Activated CD4-positive, alpha-beta memory T cell treated with anti-CD3 and anti-CD28 coated beads, Interleukin-2, amount 10 ng/mL, durations not matched to agents 7 days and 5 days (primary cell): ENCODE data around the gene TULP1. TPM values are rescaled to one million over a fixed set of nuclear protein-coding genes. Genes with fewer than 3 reads are reported as not detected.
A peak's percentile ranks its signal among the peaks of the same experiment; 100 is the strongest.

Experiments used
- CTCF ChIA-PET: fragments of 350-600 bp; sonication (Branson Sonifier 250); formaldehyde crosslinking; loops from one replicate; lab custom pipeline; 2021; ENCODE audit warnings: antibody characterized with exemption, inconsistent platforms; lab: Charles Lee
- POLR2A ChIA-PET: fragments of 350-600 bp; sonication (Branson Sonifier 250); formaldehyde crosslinking; loops from one replicate; lab custom pipeline; 2021; ENCODE audit warnings: antibody characterized with exemption; lab: Charles Lee
- DNase-seq: peaks from one replicate; pipeline ENCODE4 v3.0.0-alpha.2; 2020
- H3K27ac Mint-ChIP-seq: one replicate; pipeline ENCODE4 v1.8.0; 2021; ENCODE audit warnings: mild to moderate bottlenecking, mixed read lengths
- H3K27me3 Mint-ChIP-seq: one replicate; pipeline ENCODE4 v1.8.0; 2021; ENCODE audit warnings: mixed read lengths
- H3K36me3 Mint-ChIP-seq: one replicate; pipeline ENCODE4 v1.8.0; 2021; ENCODE audit warnings: low read depth, mixed read lengths
- H3K4me1 Mint-ChIP-seq: one replicate; pipeline ENCODE4 v1.8.0; 2021; ENCODE audit warnings: mixed read lengths
- H3K4me3 Mint-ChIP-seq: one replicate; pipeline ENCODE4 v1.8.0; 2021; ENCODE audit warnings: mild to moderate bottlenecking, mixed read lengths
- H3K9me3 Mint-ChIP-seq: one replicate; pipeline ENCODE4 v1.8.0; 2021; ENCODE audit warnings: mixed read lengths
- total RNA-seq, 2 experiments: library from RNA; stranded (reverse); gene quantifications; one replicate each; pipeline ENCODE4 v1.2.3, GENCODE V29; 2021

TULP1 gene
- total RNA-seq, 2 experiments from 2014 or later = not detected

- Mint-ChIP-seq H3K4me1 (peaks cover 3% of the 10 kb centered on the region), H3K27ac (no peak overlapping the region), H3K36me3 (no peaks in the 10 kb centered on the region), H3K4me3 (no peak overlapping the region), H3K9me3 (no peaks in the 10 kb centered on the region), H3K27me3 (peaks cover 31% of the 10 kb centered on the region)
- no peak for DNase-seq
- ChIA-PET CTCF (no interaction called here), POLR2A (no interaction called here)
Observed at GRCh38 chr6:35503534-35503933, 9.2 kb downstream of the TULP1 start.

GRCh38 chr6:35501784-35502183 lies 10.9 kb downstream of the TULP1 start:
- ChIA-PET POLR2A (no interaction called here), CTCF (interaction anchor here (0.8 kb wide), 1 partner anchor 21 kb away, joined by 3 read pairs; no protein-coding TSS in a partner anchor)
- Mint-ChIP-seq H3K27me3 (peaks cover 35% of the 10 kb centered on the region), H3K4me1 (peaks cover 6% of the 10 kb centered on the region), H3K36me3 (no peaks in the 10 kb centered on the region), H3K9me3 (no peaks in the 10 kb centered on the region), H3K27ac (no peak overlapping the region), H3K4me3 (no peak overlapping the region)
- DNase-seq = no peak

GRCh38 chr6:35500782-35501181 lies 11.9 kb downstream of the TULP1 start:
- Mint-ChIP-seq H3K27ac (no peak overlapping the region), H3K4me1 (peaks cover 6% of the 10 kb centered on the region), H3K9me3 (no peaks in the 10 kb centered on the region), H3K36me3 (no peaks in the 10 kb centered on the region), H3K4me3 (no peak overlapping the region), H3K27me3 (peaks cover 35% of the 10 kb centered on the region)
- CTCF ChIA-PET = interaction anchor here (0.7 kb wide), 1 partner anchor 22 kb away, joined by 4 read pairs; no protein-coding TSS in a partner anchor
- DNase-seq = no peak
- POLR2A ChIA-PET = interaction anchor here (0.5 kb wide), 1 partner anchor 61 kb away, joined by 3 read pairs; no protein-coding TSS in a partner anchor

- H3K36me3 Mint-ChIP-seq = no peaks in the 10 kb centered on the region
- no peak overlapping the region for H3K4me3 Mint-ChIP-seq
- no peak overlapping the region for H3K27ac Mint-ChIP-seq
- H3K4me1 Mint-ChIP-seq = peaks cover 10% of the 10 kb centered on the region
- no peak for DNase-seq
- H3K27me3 Mint-ChIP-seq = peaks cover 42% of the 10 kb centered on the region
- ChIA-PET CTCF (no interaction called here), POLR2A (interaction anchor here (1.0 kb wide), 1 partner anchor 204 kb away, joined by 3 read pairs; no protein-coding TSS in a partner anchor)
- no peaks in the 10 kb centered on the region for H3K9me3 Mint-ChIP-seq
Observed at GRCh38 chr6:35499372-35499771, 13.3 kb downstream of the TULP1 start.

GRCh38 chr6:35498422-35499067 lies 14.2 kb downstream of the TULP1 start:
- Mint-ChIP-seq H3K4me1 (peaks cover 13% of the 10 kb centered on the region), H3K27me3 (peaks cover 42% of the 10 kb centered on the region), H3K9me3 (no peaks in the 10 kb centered on the region), H3K4me3 (peak overlapping the region; percentile 67), H3K36me3 (no peaks in the 10 kb centered on the region), H3K27ac (no peak overlapping the region)
- CTCF ChIA-PET = interaction anchor here (0.6 kb wide), 1 partner anchor 32 kb away, joined by 3 read pairs; no protein-coding TSS in a partner anchor
- POLR2A ChIA-PET = interaction anchor here (0.9 to 1.0 kb wide), 3 partner anchors 14 to 203 kb away, joined by 3 read pairs; partner anchors contain the start of gene DEF6
- DNase-seq = no peak

GRCh38 chr6:35497571-35498421 lies 14.9 kb downstream of the TULP1 start:
- no peaks in the 10 kb centered on the region for H3K9me3 Mint-ChIP-seq
- H3K36me3 Mint-ChIP-seq = no peaks in the 10 kb centered on the region
- peak; percentile 49 for DNase-seq
- peaks cover 40% of the 10 kb centered on the region for H3K27me3 Mint-ChIP-seq
- H3K4me1 Mint-ChIP-seq = peaks cover 13% of the 10 kb centered on the region
- ChIA-PET CTCF (interaction anchor here (0.6 to 0.8 kb wide), 2 partner anchors 33 to 156 kb away, joined by 3 read pairs; no protein-coding TSS in a partner anchor), POLR2A (interaction anchor here (0.9 to 1.0 kb wide), 4 partner anchors 13 to 200 kb away, joined by 3 to 4 read pairs (median 3); partner anchors contain the start of gene DEF6)
- no peak overlapping the region for H3K27ac Mint-ChIP-seq
- H3K4me3 Mint-ChIP-seq = peak overlapping the region; percentile 67

GRCh38 chr6:35496841-35497570 lies 15.7 kb downstream of the TULP1 start, which contains the start of gene TEAD3:
Gene TEAD3, minus strand, starts transcription at chr6:35497079.
- H3K36me3 Mint-ChIP-seq = no peaks in the 10 kb centered on the region
- no peaks in the 10 kb centered on the region for H3K9me3 Mint-ChIP-seq
- POLR2A ChIA-PET = interaction anchor here (1.0 kb wide), 2 partner anchors 24 to 186 kb away, joined by 3 to 4 read pairs; no protein-coding TSS in a partner anchor
- H3K27ac Mint-ChIP-seq = no peak within 1 kb of the TSS
- peaks cover 13% of the 10 kb centered on the region for H3K4me1 Mint-ChIP-seq
- peak; percentile 54 for DNase-seq
- CTCF ChIA-PET = interaction anchor here (0.8 kb wide), 1 partner anchor 155 kb away, joined by 3 read pairs; no protein-coding TSS in a partner anchor
- peak within 1 kb of the TSS; percentile 67 for H3K4me3 Mint-ChIP-seq
- H3K27me3 Mint-ChIP-seq = peaks cover 40% of the 10 kb centered on the region

- Mint-ChIP-seq H3K9me3 (no peaks in the 10 kb centered on the region), H3K36me3 (no peaks in the 10 kb centered on the region), H3K27ac (no peak overlapping the region), H3K27me3 (peaks cover 36% of the 10 kb centered on the region), H3K4me3 (peak overlapping the region; percentile 64), H3K4me1 (peaks cover 13% of the 10 kb centered on the region)
- CTCF ChIA-PET = no interaction called here
- no peak for DNase-seq
- POLR2A ChIA-PET = no interaction called here
Observed at GRCh38 chr6:35496036-35496840, 16.5 kb downstream of the TULP1 start.

GRCh38 chr6:35495258-35496035 lies 17.2 kb downstream of the TULP1 start:
- Mint-ChIP-seq H3K27me3 (peaks cover 33% of the 10 kb centered on the region), H3K9me3 (no peaks in the 10 kb centered on the region), H3K4me1 (peaks cover 13% of the 10 kb centered on the region), H3K4me3 (peak overlapping the region; percentile 64), H3K36me3 (no peaks in the 10 kb centered on the region), H3K27ac (no peak overlapping the region)
- CTCF ChIA-PET = no interaction called here
- no peak for DNase-seq
- POLR2A ChIA-PET = interaction anchor here (1.0 kb wide), 1 partner anchor 25 kb away, joined by 3 read pairs; no protein-coding TSS in a partner anchor

GRCh38 chr6:35494161-35494563 lies 18.5 kb downstream of the TULP1 start:
- no peaks in the 10 kb centered on the region for H3K36me3 Mint-ChIP-seq
- peaks cover 22% of the 10 kb centered on the region for H3K27me3 Mint-ChIP-seq
- no peak overlapping the region for H3K4me3 Mint-ChIP-seq
- H3K9me3 Mint-ChIP-seq = no peaks in the 10 kb centered on the region
- H3K4me1 Mint-ChIP-seq = peaks cover 13% of the 10 kb centered on the region
- no peak overlapping the region for H3K27ac Mint-ChIP-seq
- DNase-seq = no peak
- ChIA-PET POLR2A (interaction anchor here (0.6 to 1.0 kb wide), 2 partner anchors 16 to 23 kb away, joined by 3 read pairs; no protein-coding TSS in a partner anchor), CTCF (no interaction called here)

GRCh38 chr6:35493307-35493983 lies 19.3 kb downstream of the TULP1 start:
- Mint-ChIP-seq H3K4me1 (peaks cover 9% of the 10 kb centered on the region), H3K9me3 (no peaks in the 10 kb centered on the region), H3K27me3 (peaks cover 15% of the 10 kb centered on the region), H3K4me3 (no peak overlapping the region), H3K36me3 (no peaks in the 10 kb centered on the region), H3K27ac (no peak overlapping the region)
- ChIA-PET CTCF (no interaction called here), POLR2A (no interaction called here)
- DNase-seq = no peak
